NCI-H345 treated with DMSO at 0.1 percent for 48 hours (cell line): ENCODE data around the gene ULK4.
"Not testable (repeated sequence)": the region's sequence is repeated elsewhere in the genome, so short reads cannot be mapped to it uniquely, and the experiment has no call there.

Source experiments
- DNase-seq: peaks from one replicate; lab custom pipeline; 2025; ENCODE audit not compliant: unreplicated experiment; lab: John Stamatoyannopoulos, UW

ULK4 gene

GRCh38 chr3:41960826-41961750 is 815 bp downstream of the ULK4 start:
- peak; percentile 41 for DNase-seq

GRCh38 chr3:41956574-41956973 is 5.3 kb downstream of the ULK4 start:
- no peak for DNase-seq

- no peak for DNase-seq
Observed at GRCh38 chr3:41955192-41955591, 6.7 kb downstream of the ULK4 start.

GRCh38 chr3:41943311-41943843 is 18.5 kb downstream of the ULK4 start:
- DNase-seq, result no peak

GRCh38 chr3:41940393-41940792 is 21.5 kb downstream of the ULK4 start:
- DNase-seq, result no peak

GRCh38 chr3:41936384-41936783 is 25.5 kb downstream of the ULK4 start:
- DNase-seq, result no peak

- DNase-seq, result no peak
Observed at GRCh38 chr3:41933154-41933676, 28.7 kb downstream of the ULK4 start.

GRCh38 chr3:41932464-41932863 is 29.4 kb downstream of the ULK4 start:
- DNase-seq, result no peak

GRCh38 chr3:41920406-41920965 is 41.4 kb downstream of the ULK4 start:
- no peak for DNase-seq

GRCh38 chr3:41915353-41915752 is 46.5 kb downstream of the ULK4 start:
- DNase-seq, result no peak

- no peak for DNase-seq
Observed at GRCh38 chr3:41912280-41912679, 49.6 kb downstream of the ULK4 start.

- no peak for DNase-seq
Observed at GRCh38 chr3:41907330-41908073, 54.4 kb downstream of the ULK4 start.

- no peak for DNase-seq
Observed at GRCh38 chr3:41900265-41900664, 61.6 kb downstream of the ULK4 start.

GRCh38 chr3:41898631-41899030 is 63.3 kb downstream of the ULK4 start:
- no peak for DNase-seq

GRCh38 chr3:41893977-41894376 is 67.9 kb downstream of the ULK4 start:
- DNase-seq, result no peak

GRCh38 chr3:41888368-41889076 is 73.4 kb downstream of the ULK4 start:
- DNase-seq, result no peak

- no peak for DNase-seq
Observed at GRCh38 chr3:41882956-41883355, 78.9 kb downstream of the ULK4 start.

- peak; percentile 3 for DNase-seq
Observed at GRCh38 chr3:41881233-41881821, 80.6 kb downstream of the ULK4 start.

- DNase-seq, result no peak
Observed at GRCh38 chr3:41880387-41880786, 81.5 kb downstream of the ULK4 start.

GRCh38 chr3:41877741-41878140 is 84.2 kb downstream of the ULK4 start:
- DNase-seq, result not testable (repeated sequence)
